GM19240 (cell line): ENCODE measurements around the gene MYEF2.

Experiments
- DNase-seq: peaks from one replicate; pipeline ENCODE4 v3.0.0; 2011; ENCODE audit warnings: low spot score; ENCODE audit not compliant: insufficient read length

MYEF2 gene

GRCh38 chr15:48145923-48146322 lies 32.2 kb downstream of the MYEF2 start:
- no peak for DNase-seq

GRCh38 chr15:48144889-48145288 lies 33.2 kb downstream of the MYEF2 start:
- DNase-seq = no peak

- no peak for DNase-seq
Measured at GRCh38 chr15:48143856-48144255, 34.2 kb downstream of the MYEF2 start.

GRCh38 chr15:48132874-48133273 lies 45.2 kb downstream of the MYEF2 start:
- DNase-seq = no peak

- DNase-seq = no peak
Measured at GRCh38 chr15:48131324-48131723, 46.8 kb downstream of the MYEF2 start.

GRCh38 chr15:48126667-48127355 lies 51.3 kb downstream of the MYEF2 start:
- DNase-seq = no peak

GRCh38 chr15:48121849-48122248 lies 56.2 kb downstream of the MYEF2 start:
- DNase-seq = no peak

GRCh38 chr15:48120745-48121144 lies 57.4 kb downstream of the MYEF2 start, which contains the start of gene SLC24A5:
TSS of gene SLC24A5 (plus strand) at chr15:48120990. CDS start at chr15:48121045, 55 bp downstream.
- no peak for DNase-seq

- DNase-seq = no peak
Measured at GRCh38 chr15:48119277-48119676, 58.8 kb downstream of the MYEF2 start.

GRCh38 chr15:48112242-48112641 lies 65.9 kb downstream of the MYEF2 start:
- no peak for DNase-seq

GRCh38 chr15:48109856-48110531 lies 68.1 kb downstream of the MYEF2 start:
- DNase-seq = no peak

- no peak for DNase-seq
Measured at GRCh38 chr15:48109212-48109611, 68.9 kb downstream of the MYEF2 start.

- DNase-seq = no peak
Measured at GRCh38 chr15:48105936-48106335, 72.2 kb downstream of the MYEF2 start.

- DNase-seq = no peak
Measured at GRCh38 chr15:48103647-48104046, 74.4 kb downstream of the MYEF2 start.

GRCh38 chr15:48102167-48102566 lies 75.9 kb downstream of the MYEF2 start:
- no peak for DNase-seq

GRCh38 chr15:48101376-48101961 lies 76.6 kb downstream of the MYEF2 start:
- no peak for DNase-seq

- DNase-seq = no peak
Measured at GRCh38 chr15:48097264-48097663, 80.8 kb downstream of the MYEF2 start.

- DNase-seq = no peak
Measured at GRCh38 chr15:48096813-48097212, 81.3 kb downstream of the MYEF2 start.

GRCh38 chr15:48096355-48096786 lies 81.7 kb downstream of the MYEF2 start:
- DNase-seq = no peak

- no peak for DNase-seq
Measured at GRCh38 chr15:48091522-48091921, 86.6 kb downstream of the MYEF2 start.

GRCh38 chr15:48090666-48091065 lies 87.4 kb downstream of the MYEF2 start:
- no peak for DNase-seq

- DNase-seq = no peak
Measured at GRCh38 chr15:48090115-48090514, 88.0 kb downstream of the MYEF2 start.

- DNase-seq = no peak
Measured at GRCh38 chr15:48089702-48090101, 88.4 kb downstream of the MYEF2 start.
